ENCODE results near the gene CTDSP1.

DNA sequence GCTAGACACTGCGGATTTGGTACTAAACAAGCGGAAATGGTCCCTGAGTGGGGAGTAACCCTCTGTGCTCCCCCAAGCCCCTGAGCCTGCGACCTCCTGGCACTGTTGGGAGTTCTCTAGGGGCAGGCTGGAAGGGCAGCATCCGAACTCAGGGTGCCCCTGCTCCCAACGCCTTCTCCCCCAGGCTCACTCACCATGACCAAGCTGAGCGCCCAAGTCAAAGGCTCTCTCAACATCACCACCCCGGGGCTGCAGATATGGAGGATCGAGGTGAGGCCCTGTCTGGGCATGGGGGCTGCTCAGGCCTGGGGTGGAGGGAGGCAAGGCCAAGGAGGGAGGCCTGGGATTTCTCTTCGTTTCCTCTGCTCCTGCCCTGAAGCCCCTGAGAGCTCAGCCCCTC, 23.9 kb downstream of the CTDSP1 start:
- no peak for TF ChIP-seq POLR2A (IDR thresholded peaks at IDR 0.05)
- TF ChIP-seq, protein P1, sequence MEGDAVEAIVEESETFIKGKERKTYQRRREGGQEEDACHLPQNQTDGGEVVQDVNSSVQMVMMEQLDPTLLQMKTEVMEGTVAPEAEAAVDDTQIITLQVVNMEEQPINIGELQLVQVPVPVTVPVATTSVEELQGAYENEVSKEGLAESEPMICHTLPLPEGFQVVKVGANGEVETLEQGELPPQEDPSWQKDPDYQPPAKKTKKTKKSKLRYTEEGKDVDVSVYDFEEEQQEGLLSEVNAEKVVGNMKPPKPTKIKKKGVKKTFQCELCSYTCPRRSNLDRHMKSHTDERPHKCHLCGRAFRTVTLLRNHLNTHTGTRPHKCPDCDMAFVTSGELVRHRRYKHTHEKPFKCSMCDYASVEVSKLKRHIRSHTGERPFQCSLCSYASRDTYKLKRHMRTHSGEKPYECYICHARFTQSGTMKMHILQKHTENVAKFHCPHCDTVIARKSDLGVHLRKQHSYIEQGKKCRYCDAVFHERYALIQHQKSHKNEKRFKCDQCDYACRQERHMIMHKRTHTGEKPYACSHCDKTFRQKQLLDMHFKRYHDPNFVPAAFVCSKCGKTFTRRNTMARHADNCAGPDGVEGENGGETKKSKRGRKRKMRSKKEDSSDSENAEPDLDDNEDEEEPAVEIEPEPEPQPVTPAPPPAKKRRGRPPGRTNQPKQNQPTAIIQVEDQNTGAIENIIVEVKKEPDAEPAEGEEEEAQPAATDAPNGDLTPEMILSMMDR (IDR thresholded peaks at IDR 0.05 in 8 of 11, conservative IDR thresholded peaks at IDR 0.05 in 3 of 11), result no peak
- TF ChIP-seq POLR2AphosphoS5 (IDR thresholded peaks at IDR 0.05), result no peak

Measured in spleen (tissue), 7 donors.